Measurements from ENCODE around the gene EHMT1. TPM values are rescaled to one million over a fixed set of nuclear protein-coding genes. Genes with fewer than 3 reads are reported as not detected.

The EHMT1 gene
- total and polyA plus RNA-seq, 2 donors (not counting 1 experiment from before 2014, with no cell fraction given): 101 to 394 TPM

GRCh38 chr9:137828527-137829259 lies 209.9 kb downstream of the EHMT1 start:
- DNase-seq (peak; percentile 10), ATAC-seq (ENCODE audit: low read depth) (no peak)
- peak overlapping the region; percentile 26 for H3K27ac Mint-ChIP-seq
- peaks cover 52% of the 10 kb centered on the region for H3K79me2 ChIP-seq (ENCODE audit: control insufficient read depth, insufficient read depth, low read length)
- H3K4me1 ChIP-seq (ENCODE audit: control insufficient read depth in 2 of 2, insufficient read depth in 2 of 2, low read length in 2 of 2): peaks cover 6 to 9% of the 10 kb centered on the region in 2 donors
- 91% methylated on average over 20 of the region's 21 CpGs for WGBS (ENCODE audit: insufficient coverage)
- TF ChIP-seq CTCF (IDR thresholded peaks at IDR 0.05): no peak
- TF ChIP-seq EZH2 (IDR thresholded peaks at IDR 0.05; ENCODE audit: borderline replicate concordance, insufficient read depth, low read depth, low read length, poor library complexity, severe bottlenecking): no peak
- H3K9me3 ChIP-seq (ENCODE audit: control extremely low read depth in 1 of 3, control insufficient read depth in 2 of 3, insufficient read depth in 1 of 3, low read length in 2 of 3): peaks cover 0 to 11% (median 3%) of the 10 kb centered on the region in 3 donors
- CTCF ChIA-PET: no interaction called here
- intact Hi-C loops (cut with micrococcal nuclease): loop anchor here (5.0 kb wide), 1 partner anchor 81 kb away; no protein-coding TSS in a partner anchor
- no peak overlapping the region for H3K4me3 Mint-ChIP-seq
- no peak overlapping the region for H3K27ac ChIP-seq (ENCODE audit: low read length in 2 of 2)
- H3K4me3 ChIP-seq (ENCODE audit: control extremely low read depth in 1 of 5, extremely low read depth in 1 of 5, insufficient read depth in 1 of 5, low read depth in 2 of 5, low read length in 4 of 5): no peak overlapping the region
- H3K27me3 ChIP-seq (replicated peaks in 1 of 4; ENCODE audit: control extremely low read depth in 1 of 4, control insufficient read depth in 3 of 4, insufficient read depth in 4 of 4, low read length in 3 of 4): no peaks in the 10 kb centered on the region
- peaks cover 18% of the 10 kb centered on the region for H3K4me1 Mint-ChIP-seq
- no peak overlapping the region for H3K4me2 ChIP-seq (replicated peaks; ENCODE audit: low read depth, low read length, poor library complexity, severe bottlenecking)
- H3K9ac ChIP-seq (ENCODE audit: low read length): no peak overlapping the region
- H3K9me3 Mint-ChIP-seq (ENCODE audit: insufficient read depth): no peaks in the 10 kb centered on the region
- no peak overlapping the region for H2AFZ ChIP-seq (ENCODE audit: insufficient read depth, low read depth, low read length, poor library complexity, severe bottlenecking)
- POLR2A ChIA-PET: no interaction called here
- peaks cover 60% of the 10 kb centered on the region for H4K20me1 ChIP-seq (ENCODE audit: control insufficient read depth, insufficient read depth, low read length, poor library complexity, severe bottlenecking)
- peaks cover 0 to 74% of the 10 kb centered on the region in 2 experiments for H3K36me3 ChIP-seq (replicated peaks in 1 of 2; ENCODE audit: control extremely low read depth in 1 of 2, control insufficient read depth in 1 of 2, extremely low read depth in 1 of 2, insufficient read depth in 2 of 2, low read length in 1 of 2)
- H3K27me3 Mint-ChIP-seq: no peaks in the 10 kb centered on the region

GRCh38 chr9:137829260-137829996 lies 210.6 kb downstream of the EHMT1 start:
- Mint-ChIP-seq H3K4me3 (no peak overlapping the region), H3K27ac (no peak overlapping the region), H3K4me1 (peaks cover 18% of the 10 kb centered on the region), H3K9me3 (ENCODE audit: insufficient read depth) (no peaks in the 10 kb centered on the region), H3K27me3 (no peaks in the 10 kb centered on the region)
- DNase-seq: no peak
- Histone ChIP-seq H3K36me3 (replicated peaks in 1 of 2; ENCODE audit: control extremely low read depth in 1 of 2, control insufficient read depth in 1 of 2, extremely low read depth in 1 of 2, insufficient read depth in 2 of 2, low read length in 1 of 2) (peaks cover 0 to 74% of the 10 kb centered on the region in 2 experiments), H3K9me3 (ENCODE audit: control extremely low read depth in 1 of 3, control insufficient read depth in 2 of 3, insufficient read depth in 1 of 3, low read length in 2 of 3) (peaks cover 0 to 12% (median 3%) of the 10 kb centered on the region in 3 donors), H3K4me3 (ENCODE audit: control extremely low read depth in 1 of 5, extremely low read depth in 1 of 5, insufficient read depth in 1 of 5, low read depth in 2 of 5, low read length in 4 of 5) (no peak overlapping the region), H3K4me2 (replicated peaks; ENCODE audit: low read depth, low read length, poor library complexity, severe bottlenecking) (no peak overlapping the region), H3K79me2 (ENCODE audit: control insufficient read depth, insufficient read depth, low read length) (peaks cover 52% of the 10 kb centered on the region), H3K27me3 (replicated peaks in 1 of 4; ENCODE audit: control extremely low read depth in 1 of 4, control insufficient read depth in 3 of 4, insufficient read depth in 4 of 4, low read length in 3 of 4) (no peaks in the 10 kb centered on the region), H3K9ac (ENCODE audit: low read length) (no peak overlapping the region), H4K20me1 (ENCODE audit: control insufficient read depth, insufficient read depth, low read length, poor library complexity, severe bottlenecking) (peaks cover 60% of the 10 kb centered on the region), H3K4me1 (ENCODE audit: control insufficient read depth in 2 of 2, insufficient read depth in 2 of 2, low read length in 2 of 2) (peaks cover 6 to 9% of the 10 kb centered on the region in 2 donors), H3K27ac (ENCODE audit: low read length in 2 of 2) (no peak overlapping the region), H2AFZ (ENCODE audit: insufficient read depth, low read depth, low read length, poor library complexity, severe bottlenecking) (no peak overlapping the region)
- ATAC-seq (ENCODE audit: low read depth): no peak
- TF ChIP-seq EZH2 (IDR thresholded peaks at IDR 0.05; ENCODE audit: borderline replicate concordance, insufficient read depth, low read depth, low read length, poor library complexity, severe bottlenecking): no peak
- TF ChIP-seq CTCF (IDR thresholded peaks at IDR 0.05): no peak
- 95% methylated on average over 11 of the region's 14 CpGs for WGBS (ENCODE audit: insufficient coverage)
- ChIA-PET POLR2A (no interaction called here), CTCF (no interaction called here)
- intact Hi-C loops (cut with micrococcal nuclease): loop anchor here (5.0 kb wide), 1 partner anchor 82 kb away; no protein-coding TSS in a partner anchor
